Measurements from ENCODE around the gene CASQ2.

The CASQ2 gene

GRCh38 chr1:115685029-115685705 lies 83.3 kb downstream of the CASQ2 start:
- no peak for DNase-seq

- DNase-seq = no peak
These were observed 85.7 kb downstream of the CASQ2 start for GRCh38 chr1:115682792-115683191.

DNA sequence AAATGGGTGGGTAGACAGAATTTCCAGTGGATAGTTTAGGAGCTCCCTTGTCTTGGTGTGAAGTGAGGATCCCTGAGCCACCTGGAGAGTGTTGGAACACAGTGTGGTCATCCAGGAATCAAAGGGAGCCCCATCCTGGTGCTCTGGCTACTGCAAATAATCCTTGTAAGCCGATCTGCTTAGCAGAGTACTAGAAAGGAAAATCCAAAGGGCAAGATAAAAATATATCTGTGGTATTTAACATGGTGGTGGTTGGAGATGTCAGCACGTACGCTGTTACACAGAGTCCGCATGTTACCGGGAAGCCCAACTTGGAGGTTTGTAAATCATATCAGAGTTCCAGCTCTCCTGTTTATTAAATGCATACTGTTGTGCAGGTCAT lies 87.8 kb downstream of the CASQ2 start:
- no peak for DNase-seq

GRCh38 chr1:115679141-115679611 lies 89.3 kb downstream of the CASQ2 start:
- DNase-seq = no peak

DNA sequence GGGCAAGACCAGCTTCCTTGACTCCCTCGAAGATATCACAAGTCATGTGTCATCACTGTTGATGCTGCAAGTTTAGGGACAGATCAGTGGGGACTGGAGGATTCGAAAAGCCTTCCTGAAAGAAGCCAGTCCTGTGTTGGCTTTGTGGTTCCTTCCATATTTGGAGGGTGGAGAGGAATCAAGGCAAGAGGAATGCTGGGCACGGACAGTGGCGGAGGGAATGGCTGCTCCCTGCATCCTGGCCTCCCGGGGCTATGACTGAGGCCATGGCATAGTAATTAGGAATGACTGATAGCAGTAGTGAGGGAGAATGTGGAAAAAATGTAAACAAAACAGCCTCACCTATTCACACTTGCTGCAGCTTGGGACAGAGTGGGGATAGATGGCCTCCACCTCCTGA lies 90.4 kb downstream of the CASQ2 start:
- no peak for DNase-seq

GRCh38 chr1:115677565-115677964 lies 90.9 kb downstream of the CASQ2 start:
- no peak for DNase-seq

DNA sequence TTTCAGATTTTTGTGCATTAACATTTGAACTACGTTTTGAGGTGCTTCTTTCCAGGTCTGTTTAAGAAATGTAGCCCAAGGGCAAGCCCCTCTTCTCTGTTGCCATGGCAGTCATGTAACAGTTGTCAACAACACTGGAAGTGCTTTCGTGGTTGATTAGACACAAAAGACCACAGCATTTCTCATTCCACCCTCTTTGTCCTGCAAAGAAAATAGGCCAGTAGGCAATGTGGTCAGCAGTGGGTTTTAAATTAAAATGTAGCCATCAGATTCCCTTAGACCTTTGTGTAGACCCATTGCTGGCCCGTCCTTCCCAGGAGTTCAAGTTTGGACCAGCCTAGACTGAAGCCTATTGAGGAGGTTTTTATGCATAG lies 91.3 kb downstream of the CASQ2 start:
- DNase-seq = no peak

DNA sequence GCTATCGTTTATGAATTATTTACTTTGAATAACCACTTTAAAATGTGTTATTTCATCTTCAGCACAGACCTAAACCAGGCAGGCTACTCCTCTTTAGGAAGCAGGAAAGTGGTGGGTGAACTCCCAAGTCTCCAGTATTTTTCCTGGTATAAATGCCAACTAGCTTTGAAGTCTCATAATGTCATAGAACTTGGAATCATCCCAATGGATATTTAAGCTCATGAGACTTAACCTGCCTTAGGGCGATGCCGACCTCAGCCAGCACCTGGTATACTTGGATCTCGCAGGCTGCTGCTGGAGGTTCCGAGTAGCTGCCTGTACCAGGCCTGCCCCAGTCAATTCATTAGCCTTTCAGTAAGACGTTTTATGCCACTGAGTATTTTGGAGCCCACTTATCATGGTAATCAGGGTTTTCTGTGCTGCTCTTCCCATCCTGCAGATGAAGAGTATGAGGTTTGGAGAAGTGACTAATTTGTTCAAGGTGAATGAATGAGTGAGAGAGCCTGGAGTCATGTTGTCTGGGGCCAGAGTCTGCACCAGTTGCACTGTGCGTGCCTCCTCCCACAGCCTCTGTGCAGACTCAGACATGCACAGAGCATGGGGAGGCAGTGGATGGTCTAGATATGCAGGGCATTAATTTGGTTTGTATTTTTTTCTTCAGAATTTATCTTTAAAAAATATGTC lies 91.9 kb downstream of the CASQ2 start:
- DNase-seq = no peak

DNA sequence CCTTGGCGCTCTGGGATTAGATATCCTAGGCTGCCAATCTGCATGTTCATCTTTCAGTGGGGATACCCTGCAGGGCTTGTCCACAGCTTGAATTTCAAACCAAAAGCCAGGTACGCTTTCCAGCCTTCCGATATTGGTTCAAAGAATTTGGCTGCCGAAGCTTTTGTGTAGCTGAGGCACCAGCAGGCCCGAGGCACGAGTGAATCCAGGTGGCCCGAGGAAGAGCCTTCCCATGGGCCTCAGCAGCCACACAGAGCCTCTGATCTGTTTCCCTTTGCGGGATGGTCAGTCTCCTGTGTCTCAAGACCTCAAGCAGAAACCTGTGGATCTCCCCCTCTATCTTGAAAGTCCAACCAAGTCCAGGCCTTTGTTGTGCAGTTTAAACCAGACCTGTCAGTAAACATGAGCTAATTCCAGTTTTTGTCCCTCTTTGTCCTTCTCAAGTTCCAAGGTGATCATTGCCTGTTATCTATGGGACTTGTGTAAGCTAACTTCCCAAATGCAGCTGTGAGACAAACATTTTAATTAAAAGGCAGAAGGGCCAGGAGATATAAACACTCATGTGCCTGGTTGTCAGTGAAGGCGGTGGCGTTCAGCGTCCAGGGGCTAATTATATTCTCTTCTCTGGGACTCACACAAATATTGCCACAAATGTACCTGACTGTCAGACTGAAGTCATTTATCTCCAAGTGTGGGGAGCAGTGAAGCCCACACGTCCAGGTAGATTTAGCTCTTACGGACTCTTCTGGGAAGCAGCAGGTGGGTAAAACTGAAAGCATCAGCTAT lies 96.1 kb downstream of the CASQ2 start:
- no peak for DNase-seq

DNA sequence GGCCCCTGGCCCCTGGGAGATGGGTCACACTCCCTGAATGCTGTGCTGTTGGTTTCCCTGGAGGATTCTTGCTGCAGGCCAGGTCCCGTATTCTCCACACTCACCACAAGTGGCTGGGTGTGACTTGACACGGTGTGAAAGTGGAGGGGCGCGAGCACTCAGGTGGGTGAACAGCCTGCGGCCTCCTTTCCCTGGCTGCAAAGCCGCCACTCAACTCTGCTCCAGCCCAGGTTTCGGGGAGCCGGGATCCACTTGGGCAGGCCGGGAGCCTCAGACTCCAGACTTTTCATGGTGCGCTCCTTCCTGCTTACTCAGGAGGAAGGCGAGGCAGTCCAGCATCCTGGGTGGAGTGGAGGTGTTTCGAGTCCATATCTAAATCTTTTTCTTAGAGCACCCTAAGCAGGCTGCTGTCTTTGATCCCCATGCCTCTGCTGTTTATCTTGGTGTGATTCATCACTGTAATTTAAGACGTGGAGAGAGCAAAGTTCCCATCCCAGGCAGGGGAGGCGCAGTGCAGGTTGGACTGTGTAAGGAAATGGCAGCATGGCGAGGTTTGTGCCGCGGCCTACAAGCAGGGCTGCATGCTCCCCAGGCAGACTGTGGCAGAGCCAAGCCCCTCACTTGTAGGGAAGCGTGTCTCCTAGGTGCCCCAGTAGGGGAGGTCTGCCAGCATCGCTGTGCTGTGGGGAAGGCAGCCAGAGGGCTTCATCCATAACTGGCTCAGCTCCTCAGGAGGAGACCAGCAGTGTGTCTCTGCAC lies 97.2 kb downstream of the CASQ2 start:
- no peak for DNase-seq

- DNase-seq = no peak
These were observed 97.9 kb downstream of the CASQ2 start for GRCh38 chr1:115670476-115671175.

GRCh38 chr1:115669886-115670285 lies 98.6 kb downstream of the CASQ2 start:
- no peak for DNase-seq

- DNase-seq = no peak
These were observed 99.4 kb downstream of the CASQ2 start for GRCh38 chr1:115669002-115669673.

DNA sequence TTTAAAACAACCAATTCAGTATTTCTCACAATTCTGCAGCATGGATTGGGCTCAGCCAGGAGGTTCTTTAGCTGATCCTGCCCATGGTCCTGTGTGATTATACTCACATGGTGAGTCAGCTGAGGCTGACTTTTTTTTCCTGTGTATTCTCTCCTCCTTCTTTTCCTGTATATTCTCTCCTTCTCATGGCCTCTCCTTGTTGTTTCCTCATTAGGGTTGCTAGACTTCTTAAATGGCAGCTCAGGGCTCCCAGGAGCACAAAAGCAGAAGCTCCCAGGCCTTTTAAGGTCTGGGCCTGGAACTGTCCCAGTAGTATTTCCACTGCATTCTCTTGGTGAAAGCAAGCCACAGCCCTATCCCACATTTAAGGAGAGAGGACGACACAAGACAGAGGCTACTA lies 99.9 kb downstream of the CASQ2 start:
- DNase-seq = no peak

DNA sequence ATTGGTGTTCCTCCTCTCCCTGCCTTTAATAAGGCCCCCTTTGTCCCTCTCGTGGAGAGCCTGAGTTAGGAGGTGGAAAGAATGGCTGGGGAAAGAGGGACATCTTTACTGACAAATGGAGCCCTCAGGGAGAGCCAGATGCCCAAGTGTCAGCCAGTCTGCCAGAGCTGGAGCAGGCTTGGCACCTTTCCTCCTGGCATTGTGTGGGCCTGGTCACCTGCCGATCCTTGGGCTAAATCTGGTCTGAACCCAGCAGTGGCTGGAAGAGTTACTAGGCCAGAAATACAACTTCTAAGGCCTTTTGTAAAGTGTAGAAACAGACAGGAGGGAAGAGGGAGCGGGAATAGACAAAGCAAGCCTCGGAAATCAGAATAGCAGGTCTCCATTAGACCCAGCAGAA lies 101.8 kb downstream of the CASQ2 start:
- DNase-seq = no peak

GRCh38 chr1:115666206-115666605 lies 102.3 kb downstream of the CASQ2 start:
- no peak for DNase-seq

DNA sequence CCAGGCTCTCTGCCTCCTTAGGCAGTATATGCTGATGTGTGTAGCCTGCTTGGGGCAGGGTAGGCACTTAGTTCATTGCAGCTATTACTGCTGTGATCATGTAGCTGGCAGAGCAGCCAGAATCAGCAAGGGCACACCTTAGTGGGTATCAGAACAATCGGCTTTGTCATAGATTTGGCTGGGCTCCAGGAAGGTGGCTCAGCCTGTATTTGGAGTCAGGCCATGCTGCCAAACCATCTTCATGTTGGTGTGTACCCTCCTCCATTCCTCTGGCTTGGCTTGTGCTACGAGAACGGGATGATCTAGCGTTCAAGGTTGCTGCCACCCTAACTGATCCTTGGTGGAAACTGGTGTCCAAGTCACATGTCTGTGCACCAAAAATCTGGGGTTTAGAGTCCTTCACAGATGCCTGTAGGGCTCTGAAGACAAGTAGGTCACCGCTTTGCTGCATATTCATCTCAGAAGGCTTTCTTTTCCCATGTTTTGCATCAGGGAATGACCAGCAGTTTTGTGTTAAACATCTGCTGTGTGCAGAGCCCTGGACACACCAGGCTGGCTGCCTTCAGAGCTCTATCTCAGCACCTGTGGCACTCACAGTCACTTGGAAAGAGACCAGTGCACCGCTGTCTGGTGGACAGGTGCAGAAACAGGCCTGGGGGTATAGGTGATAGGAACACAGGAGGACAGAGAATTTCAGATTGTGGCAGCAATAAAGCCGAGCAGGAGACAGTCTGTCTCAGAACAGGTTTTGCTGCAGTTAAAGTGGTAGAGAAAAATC lies 103.0 kb downstream of the CASQ2 start:
- no peak for DNase-seq

DNA sequence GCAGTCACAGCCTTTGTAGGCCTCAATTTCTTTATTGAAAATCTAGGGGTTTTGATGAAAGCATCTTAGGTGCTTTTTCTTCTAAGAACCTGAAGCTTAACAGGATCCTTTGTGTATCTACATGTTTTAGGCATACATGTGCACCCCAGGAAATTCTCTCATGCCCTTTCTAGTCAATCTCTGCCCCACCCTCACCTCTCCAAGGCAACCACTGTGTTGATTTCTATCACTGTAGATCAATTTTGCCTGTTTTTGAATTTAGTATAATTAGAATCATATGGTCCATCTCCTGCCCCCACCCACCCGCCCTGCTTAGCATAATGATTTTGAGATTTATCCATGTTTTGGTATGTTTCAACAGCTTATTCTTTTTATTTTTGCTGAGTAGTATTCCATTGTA lies 107.4 kb downstream of the CASQ2 start:
- DNase-seq = no peak

- no peak for DNase-seq
These were observed 108.4 kb downstream of the CASQ2 start for GRCh38 chr1:115660151-115660550.

- no peak for DNase-seq
These were observed 109.9 kb downstream of the CASQ2 start for GRCh38 chr1:115658646-115659045.

DNA sequence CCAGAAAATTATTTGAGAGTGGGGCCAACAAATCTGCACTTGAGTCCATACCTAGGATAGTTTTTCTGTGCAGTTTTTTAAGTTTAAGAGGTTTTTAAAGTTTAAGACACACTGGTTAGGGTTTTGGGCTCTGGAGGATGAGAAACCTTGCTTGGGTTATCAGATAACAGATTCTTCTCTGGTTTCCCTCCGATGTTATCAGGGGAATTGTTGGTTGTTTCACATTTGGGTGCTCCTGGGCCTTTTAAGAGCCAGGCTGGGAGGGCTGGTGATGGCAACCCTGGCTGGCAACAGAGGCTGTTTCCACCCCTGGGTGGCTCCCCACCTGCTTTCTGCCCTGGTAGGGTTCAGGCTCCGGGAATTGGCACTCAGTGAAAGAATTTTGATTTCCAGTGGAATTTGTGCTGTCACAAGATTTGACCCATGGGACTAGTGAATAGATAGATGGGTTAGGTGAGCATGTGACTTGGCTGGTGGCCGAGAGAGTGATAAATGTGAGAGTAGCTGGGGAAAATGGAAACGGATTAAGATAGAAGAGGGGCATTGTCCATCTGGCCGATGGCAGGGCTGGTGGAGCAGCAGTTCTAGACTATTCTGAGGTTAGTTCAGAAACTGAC lies 111.9 kb downstream of the CASQ2 start:
- DNase-seq = no peak
